NCI-H774 (cell line): ENCODE measurements around the gene RHEBL1.

ENCODE experiments used
- DNase-seq: peaks from one replicate; lab custom pipeline; 2025; lab: John Stamatoyannopoulos, UW

Gene RHEBL1

DNA sequence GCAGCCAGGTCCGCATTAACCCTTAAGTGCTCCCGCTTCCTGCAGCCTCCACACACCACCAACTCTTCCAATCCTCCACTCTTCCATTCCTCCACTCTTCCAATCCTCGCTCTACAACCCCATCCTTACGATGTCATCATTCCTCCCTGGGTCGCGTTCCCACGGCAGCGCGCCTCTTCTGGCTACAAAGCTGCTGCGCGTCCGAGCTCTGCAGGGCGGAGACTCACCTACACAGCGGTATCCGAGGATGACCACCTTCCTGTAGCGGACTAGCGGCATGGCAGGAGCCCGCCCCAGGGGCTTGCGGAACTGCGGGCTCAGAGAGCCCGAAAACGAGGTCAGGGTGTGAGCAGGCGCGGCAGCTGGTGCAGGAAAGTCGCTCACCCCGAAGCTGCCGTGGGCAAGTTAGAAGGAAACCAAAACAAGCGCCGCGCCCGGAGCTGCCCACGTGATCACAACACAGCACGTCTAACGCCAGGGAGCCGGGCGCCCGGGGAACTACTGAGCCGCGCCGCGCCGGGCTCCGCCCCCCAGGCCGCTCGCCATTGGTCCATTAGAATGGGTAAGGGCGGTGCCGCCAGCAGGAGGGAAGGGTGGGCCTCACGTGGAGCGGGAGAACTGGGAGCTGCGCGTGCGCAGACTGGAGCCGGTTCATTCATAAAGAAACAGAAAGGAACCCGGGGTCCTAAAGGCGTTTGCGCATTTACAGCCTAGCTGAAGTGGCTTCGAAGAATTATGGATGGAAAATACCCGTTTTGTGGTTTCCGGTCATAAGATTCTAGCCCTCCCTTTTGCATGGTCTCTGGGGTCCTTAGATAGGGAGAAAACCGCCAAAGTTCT, at the start of gene RHEBL1:
Gene RHEBL1 (minus strand): TSS at position 473 of the 840 bp plus-strand sequence. CDS start 194 bp downstream, at position 279.
- peak; percentile 99 for DNase-seq

GRCh38 chr12:49111206-49111605, 41.4 kb upstream of the RHEBL1 start:
- no peak for DNase-seq

GRCh38 chr12:49110464-49111155, 40.8 kb upstream of the RHEBL1 start, which contains the start of gene LMBR1L:
TSS of gene LMBR1L (minus strand) at chr12:49110847. CDS start at chr12:49110555, 292 bp downstream.
- DNase-seq: peak; percentile 98

DNA sequence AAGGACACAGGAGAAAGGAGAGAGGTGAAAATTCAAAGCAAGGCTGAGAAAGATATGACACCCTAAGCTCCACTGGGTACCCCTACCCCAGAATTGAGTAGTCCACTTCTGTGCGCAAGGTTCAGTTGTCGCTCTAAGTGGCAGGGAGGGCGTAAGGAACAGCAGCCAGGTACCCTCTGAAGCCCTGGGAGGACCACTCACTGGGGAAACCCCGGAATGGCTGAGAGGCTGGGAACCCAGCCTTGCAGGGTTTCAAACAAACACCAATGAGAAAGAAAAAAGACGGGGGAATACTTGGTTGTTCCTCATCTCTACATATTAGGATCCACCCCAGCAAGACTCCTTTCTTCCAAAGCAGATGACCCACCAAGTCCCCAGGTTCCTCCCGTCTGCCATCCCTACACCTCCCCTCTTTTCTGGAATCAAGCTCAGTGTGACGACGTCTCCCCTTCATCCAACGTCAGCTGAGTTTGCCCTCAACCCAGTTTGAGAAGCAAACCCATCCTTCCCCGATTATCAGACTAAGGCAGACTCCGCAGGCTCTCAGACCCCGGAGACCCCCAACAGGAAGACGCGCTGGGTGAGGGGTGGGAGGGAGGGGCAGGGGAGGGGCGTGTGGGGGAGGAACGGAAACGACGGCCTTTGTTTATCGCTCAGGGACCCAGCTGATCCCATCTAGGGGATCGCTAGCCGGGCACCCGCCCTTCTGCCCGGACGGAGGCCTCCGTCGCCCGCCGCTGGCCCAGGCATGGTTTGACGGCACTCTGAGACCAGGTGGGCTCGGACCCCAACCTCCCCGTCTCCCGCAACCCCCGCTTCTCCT, 40.1 kb upstream of the RHEBL1 start:
- no peak for DNase-seq

GRCh38 chr12:49108958-49109404, 39.2 kb upstream of the RHEBL1 start:
- no peak for DNase-seq

DNA sequence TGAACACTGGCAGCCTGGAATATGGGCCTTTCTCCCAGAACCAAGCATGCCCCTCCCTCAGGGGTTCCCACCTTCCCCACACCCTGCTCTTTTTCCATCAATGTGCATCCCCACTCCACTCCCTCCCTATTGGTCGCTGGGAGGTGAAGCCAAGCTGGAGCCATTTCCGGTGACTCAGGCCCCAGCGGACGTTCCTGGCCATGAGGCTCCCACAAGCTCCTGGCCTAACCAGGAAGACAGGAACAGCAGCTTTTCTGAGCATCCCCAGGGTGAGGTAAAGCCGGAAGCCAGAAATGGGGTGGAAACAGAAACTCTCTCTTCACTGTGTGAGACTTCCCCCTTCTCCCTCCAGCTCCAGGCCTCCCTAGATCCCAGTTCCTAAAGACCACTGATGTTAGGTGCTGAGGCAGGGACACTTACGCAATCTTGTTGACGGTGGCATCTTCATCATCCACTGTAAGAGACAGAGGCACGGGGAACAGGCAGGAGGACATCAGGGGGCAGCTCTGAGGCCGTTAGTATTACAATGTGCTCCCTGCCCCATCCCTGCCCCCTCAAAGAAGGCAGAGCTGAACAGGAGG, 35.8 kb upstream of the RHEBL1 start:
- no peak for DNase-seq

DNA sequence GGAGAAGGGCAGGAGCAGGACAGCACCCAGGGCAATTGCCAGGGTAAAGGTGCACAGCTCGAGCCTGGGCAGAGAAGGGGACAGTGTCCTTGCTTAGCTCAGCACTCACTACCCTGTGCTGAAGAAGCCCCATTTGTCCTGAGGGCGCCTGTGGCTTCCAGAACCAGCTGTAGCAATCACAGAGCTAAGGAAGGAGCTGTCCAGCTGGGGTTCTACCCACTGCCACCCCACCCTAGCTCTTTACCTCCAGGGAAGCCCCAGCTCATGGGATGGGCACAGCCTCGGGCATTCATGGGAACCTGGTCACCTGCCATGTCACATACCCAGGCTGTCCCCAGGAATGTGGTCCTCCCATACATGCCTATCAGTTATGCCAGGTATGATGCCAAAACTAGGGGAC, 35.0 kb upstream of the RHEBL1 start:
- no peak for DNase-seq

- no peak for DNase-seq
Observed at GRCh38 chr12:49100380-49100779, 30.6 kb upstream of the RHEBL1 start.

- no peak for DNase-seq
Observed at GRCh38 chr12:49098703-49099102, 28.9 kb upstream of the RHEBL1 start.

- no peak for DNase-seq
Observed at GRCh38 chr12:49098035-49098451, 28.3 kb upstream of the RHEBL1 start.

DNA sequence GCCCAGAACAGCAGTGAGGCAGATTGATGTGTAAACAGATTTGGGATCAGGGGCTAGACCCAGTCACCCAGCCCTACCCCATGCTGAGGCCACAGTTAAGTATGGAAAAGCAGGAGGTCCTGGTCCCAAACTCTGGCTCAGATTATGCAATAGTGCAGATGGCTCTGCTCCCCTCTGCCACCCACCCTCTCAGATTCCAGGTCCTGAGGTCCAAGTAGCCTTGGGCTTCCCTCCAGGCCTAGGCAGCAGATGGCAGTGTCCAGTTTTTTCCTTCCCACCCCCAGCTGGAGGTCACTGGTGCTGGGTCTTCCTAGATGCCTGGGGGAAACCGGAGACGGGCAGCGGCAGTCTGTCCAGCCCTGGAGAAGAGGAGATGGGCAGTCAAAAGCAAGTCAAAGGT, 27.6 kb upstream of the RHEBL1 start:
- DNase-seq: no peak

DNA sequence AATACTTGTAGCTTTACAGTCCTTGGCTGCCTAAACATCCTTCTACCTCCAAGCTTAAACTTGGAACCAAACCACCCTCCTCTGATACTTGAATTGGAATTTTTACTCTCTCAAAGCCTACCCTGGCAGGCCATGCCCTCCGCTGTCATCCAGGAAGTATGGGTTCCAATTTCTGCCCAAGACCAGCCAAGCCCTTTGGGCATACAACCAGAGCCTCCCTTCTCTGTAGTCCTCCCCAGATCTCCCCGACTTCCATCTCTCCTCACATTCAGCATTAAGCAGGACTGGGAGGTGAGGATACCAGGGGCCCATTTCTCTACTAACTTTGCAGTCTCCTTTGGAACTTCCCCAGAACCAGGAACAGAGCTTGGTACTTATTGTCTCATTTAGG, 25.2 kb upstream of the RHEBL1 start:
- no peak for DNase-seq

DNA sequence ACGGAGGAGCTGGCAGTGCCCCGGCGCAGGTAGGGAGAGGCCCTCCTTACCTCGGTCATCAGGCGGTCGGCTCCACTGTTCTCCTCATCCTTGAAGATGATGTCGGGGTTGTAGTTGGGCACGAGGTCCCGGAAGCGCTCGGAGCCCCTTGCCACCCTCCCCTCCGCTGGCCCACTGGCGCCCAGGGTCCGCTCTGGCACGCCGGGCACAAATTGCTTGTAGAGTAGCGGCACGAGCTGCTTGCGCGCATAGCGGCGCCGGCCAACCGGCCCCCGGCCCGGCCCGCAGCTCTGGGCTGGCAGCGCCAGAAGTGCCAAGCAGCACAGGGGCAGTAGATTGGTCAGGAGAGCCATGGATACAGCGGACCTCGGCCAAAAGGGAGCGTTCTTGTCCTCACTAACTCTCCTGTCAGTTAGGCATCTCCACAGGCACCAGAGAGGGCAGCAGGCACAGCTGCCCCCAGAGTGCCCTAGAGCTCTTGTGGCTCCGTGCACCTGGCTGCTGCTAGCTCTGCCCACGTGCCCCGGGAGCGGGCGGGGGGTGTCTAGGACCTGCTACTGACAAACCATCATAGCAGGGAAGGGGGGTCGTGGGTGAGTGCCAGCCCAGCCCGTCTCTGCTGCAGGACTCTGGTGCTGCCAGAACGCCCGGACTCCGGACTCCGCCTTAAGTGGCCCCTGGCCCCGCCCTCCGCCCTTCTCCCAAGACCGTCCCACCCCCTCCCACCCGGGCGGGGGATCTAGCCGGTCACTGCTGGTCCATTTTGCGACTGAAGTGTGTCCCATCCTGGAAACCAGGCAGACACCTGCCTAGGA, 24.6 kb upstream of the RHEBL1 start, which contains the start of gene DHH:
Gene DHH (minus strand): TSS at position 642 of the 815 bp plus-strand sequence. CDS start 289 bp downstream, at position 353.
- DNase-seq: peak; percentile 27

DNA sequence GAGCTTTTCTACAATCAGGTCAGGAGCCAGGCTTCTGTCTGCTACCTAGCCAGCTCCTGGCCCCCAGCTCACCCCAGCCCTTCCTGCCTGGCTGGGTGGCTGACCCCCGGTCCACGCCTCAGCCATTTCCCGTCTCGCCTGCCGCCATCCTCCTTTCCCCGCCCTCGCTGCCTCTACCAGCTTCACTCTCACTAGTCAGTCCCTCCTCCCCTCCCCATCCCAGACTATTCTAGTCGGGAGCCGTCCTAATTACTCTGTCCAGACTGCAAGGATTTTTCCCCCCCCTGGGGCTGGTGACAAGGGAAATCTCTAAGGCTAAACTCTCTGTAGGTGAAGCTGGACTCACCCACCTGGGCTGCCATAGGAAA, 24.0 kb upstream of the RHEBL1 start:
- no peak for DNase-seq

DNA sequence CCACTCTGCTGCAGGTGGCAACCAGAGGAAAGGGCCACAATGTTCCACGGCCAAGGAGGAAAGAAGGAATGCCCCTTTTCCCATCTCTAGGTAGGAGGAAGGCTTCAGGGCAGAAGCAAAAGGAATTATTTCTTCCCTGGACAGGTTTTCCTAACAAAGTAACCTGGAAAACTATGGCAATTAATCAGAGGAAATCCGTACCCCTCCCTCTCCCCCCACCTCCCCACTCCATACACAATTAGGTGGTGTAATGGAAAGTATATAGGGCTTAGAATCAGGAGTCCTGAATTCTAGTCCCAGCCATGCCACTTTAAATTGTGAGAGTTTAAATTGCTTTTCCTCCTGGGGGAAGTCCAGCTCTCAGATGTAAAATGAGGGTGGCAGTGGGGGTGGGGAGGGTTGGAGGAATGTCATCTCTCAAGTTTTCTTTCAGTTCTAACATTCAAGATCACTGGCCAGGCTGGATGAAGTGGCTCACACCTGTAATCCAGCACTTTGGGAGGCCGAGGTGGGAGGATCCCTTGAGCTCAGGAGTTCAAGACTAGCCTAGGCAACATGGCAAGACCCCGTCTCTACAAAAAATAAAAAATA, 23.1 kb upstream of the RHEBL1 start:
- no peak for DNase-seq

- DNase-seq: no peak
Observed at GRCh38 chr12:49092086-49092815, 22.5 kb upstream of the RHEBL1 start.

GRCh38 chr12:49091836-49092085, 22.0 kb upstream of the RHEBL1 start:
- DNase-seq: no peak

GRCh38 chr12:49091056-49091835, 21.5 kb upstream of the RHEBL1 start:
- DNase-seq: no peak
